Tibial nerve (tissue), 4 donors: ENCODE measurements around the gene DBH. TPM values are rescaled to one million over a fixed set of nuclear protein-coding genes. Genes with fewer than 3 reads are reported as not detected.
"Not testable (repeated sequence)": the region's sequence is repeated elsewhere in the genome, so short reads cannot be mapped to it uniquely, and the experiment has no call there.

Experiments used
- DNase-seq, 2 donors: peaks; one replicate each; pipeline ENCODE4 v3.0.0-alpha.2; 2019; ENCODE audit warnings: low spot score in 2 of 2
- H3K27ac ChIP-seq, 4 donors: fragments of 200-600 bp; sonication (generic) in 3 of 4; one replicate each; pipeline ENCODE4 v1.5.1; 2017 to 2019; ENCODE audit warnings: mild to moderate bottlenecking in 1 of 4
- H3K27me3 ChIP-seq, 2 donors: fragments of 200-600 bp; sonication (generic) in 1 of 2; one replicate each; pipeline versions ENCODE4 v1.5.1 to v1.6.0; 2017 to 2019
- H3K36me3 ChIP-seq, 3 donors: fragments of 200-600 bp; sonication (generic); one replicate each; pipeline ENCODE4 v1.5.1; 2018 to 2019
- H3K4me1 ChIP-seq, 4 donors: fragments of 200-600 bp; sonication (generic) in 3 of 4; one replicate each; pipeline ENCODE4 v1.5.1; 2017 to 2019
- H3K4me3 ChIP-seq, 4 donors: fragments of 200-600 bp; sonication (generic) in 3 of 4; one replicate each; pipeline ENCODE4 v1.5.1; 2017 to 2019; ENCODE audit warnings: mild to moderate bottlenecking in 1 of 4, moderate library complexity in 1 of 4
- H3K9me3 ChIP-seq, 4 donors: fragments of 200-600 bp; sonication (generic) in 3 of 4; one replicate each; pipeline ENCODE4 v1.5.1; 2017 to 2019
- EP300 ChIP-seq, 2 donors: sonication (generic); formaldehyde crosslinking; IDR thresholded peaks; one replicate each; pipeline ENCODE4 v1.6.1; 2017; ENCODE audit warnings: antibody characterized with exemption in 2 of 2, mild to moderate bottlenecking in 1 of 2
- POLR2A ChIP-seq, 2 donors: fragments of 450-650 bp; IDR thresholded peaks; one replicate each; pipeline ENCODE4 v1.6.1; 2017; ENCODE audit warnings: antibody characterized with exemption in 2 of 2, mild to moderate bottlenecking in 2 of 2, moderate library complexity in 2 of 2
- WGBS, 2 donors: methylation state at CpG; one replicate each; pipeline ENCODE4 v1.1.5; 2018; 5-methylcytosine and 5-hydroxymethylcytosine counted together
- total RNA-seq, 4 donors: library from RNA; depleted of rRNA; stranded (reverse); fragments of >200 nt; gene quantifications; one replicate each; pipeline ENCODE4 v1.1.0, GENCODE V29; 2016
- TF ChIP-seq, protein P1 (sequence below), 5 experiments: fragments of 200-600 bp in 3 of 5; fragments of 450-650 bp in 2 of 5; sonication (generic) in 3 of 5; IDR thresholded peaks; one replicate each; pipeline ENCODE4 v1.5.1; 2016 to 2019; ENCODE audit warnings: antibody characterized with exemption in 5 of 5, mild to moderate bottlenecking in 3 of 5, moderate library complexity in 2 of 5

Gene DBH
- total RNA-seq, 4 donors from 2014 or later: under 0.01 to 1.2 (median 0.22) TPM; not detected in 1

- WGBS, 2 donors: 20 to 27% methylated on average over 8 of the region's 8 CpGs
- no peak overlapping the region for H3K27ac ChIP-seq
Measured at GRCh38 chr9:133619791-133620190, 16.4 kb upstream of the DBH start.

DNA sequence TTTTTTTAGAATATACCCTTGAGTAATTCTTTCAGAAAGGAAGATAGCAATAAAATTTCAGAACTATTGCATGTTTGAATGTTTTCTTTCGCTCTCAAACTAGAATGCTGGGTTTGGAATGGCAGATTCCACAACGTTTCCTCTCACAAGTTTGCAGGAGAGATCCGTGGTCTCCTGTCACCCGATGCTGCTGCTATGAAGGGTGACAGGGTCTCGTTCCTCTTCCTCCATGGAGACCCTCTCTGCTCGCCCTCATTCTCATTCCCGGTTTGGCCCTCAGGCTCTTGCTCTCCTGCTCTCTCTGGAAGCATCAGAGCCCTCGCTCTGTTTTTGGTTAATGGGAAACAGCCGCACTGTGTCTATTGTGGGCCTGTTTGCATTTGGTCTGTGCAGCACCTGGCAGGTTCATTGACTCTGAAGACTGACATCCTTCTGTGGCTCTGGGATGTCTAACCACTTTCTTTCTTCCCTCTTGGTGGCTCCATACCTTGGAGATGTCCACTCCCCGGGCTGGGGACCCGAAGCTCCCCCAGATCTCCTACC lies 14.4 kb upstream of the DBH start:
- Histone ChIP-seq H3K27ac (no peak overlapping the region), H3K9me3 (peaks cover 0 to 23% (median 3%) of the 10 kb centered on the region in 4 donors), H3K27me3 (peaks cover 0 to 45% of the 10 kb centered on the region in 2 donors), H3K4me3 (no peak overlapping the region), H3K4me1 (peaks cover 0 to 5% (median 2%) of the 10 kb centered on the region in 4 donors), H3K36me3 (no peaks in the 10 kb centered on the region)
- no peak for DNase-seq
- WGBS, 2 donors: 55 to 60% methylated on average over 11 of the region's 11 CpGs
- TF ChIP-seq EP300 (IDR thresholded peaks at IDR 0.05): no peak
- TF ChIP-seq, protein P1, sequence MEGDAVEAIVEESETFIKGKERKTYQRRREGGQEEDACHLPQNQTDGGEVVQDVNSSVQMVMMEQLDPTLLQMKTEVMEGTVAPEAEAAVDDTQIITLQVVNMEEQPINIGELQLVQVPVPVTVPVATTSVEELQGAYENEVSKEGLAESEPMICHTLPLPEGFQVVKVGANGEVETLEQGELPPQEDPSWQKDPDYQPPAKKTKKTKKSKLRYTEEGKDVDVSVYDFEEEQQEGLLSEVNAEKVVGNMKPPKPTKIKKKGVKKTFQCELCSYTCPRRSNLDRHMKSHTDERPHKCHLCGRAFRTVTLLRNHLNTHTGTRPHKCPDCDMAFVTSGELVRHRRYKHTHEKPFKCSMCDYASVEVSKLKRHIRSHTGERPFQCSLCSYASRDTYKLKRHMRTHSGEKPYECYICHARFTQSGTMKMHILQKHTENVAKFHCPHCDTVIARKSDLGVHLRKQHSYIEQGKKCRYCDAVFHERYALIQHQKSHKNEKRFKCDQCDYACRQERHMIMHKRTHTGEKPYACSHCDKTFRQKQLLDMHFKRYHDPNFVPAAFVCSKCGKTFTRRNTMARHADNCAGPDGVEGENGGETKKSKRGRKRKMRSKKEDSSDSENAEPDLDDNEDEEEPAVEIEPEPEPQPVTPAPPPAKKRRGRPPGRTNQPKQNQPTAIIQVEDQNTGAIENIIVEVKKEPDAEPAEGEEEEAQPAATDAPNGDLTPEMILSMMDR (IDR thresholded peaks at IDR 0.05): no peak
- no peak for TF ChIP-seq POLR2A (IDR thresholded peaks at IDR 0.05)

More at GRCh38 chr9:133619791-133620190, 16.4 kb upstream of the DBH start:
- H3K4me1 ChIP-seq: peaks cover 0 to 5% (median 2%) of the 10 kb centered on the region in 4 donors
- H3K36me3 ChIP-seq: no peaks in the 10 kb centered on the region
- peaks cover 0 to 65% of the 10 kb centered on the region in 2 donors for H3K27me3 ChIP-seq
- TF ChIP-seq POLR2A (IDR thresholded peaks at IDR 0.05): no peak
- no peak for TF ChIP-seq EP300 (IDR thresholded peaks at IDR 0.05)
- TF ChIP-seq, protein P1 (IDR thresholded peaks at IDR 0.05): no peak
- H3K9me3 ChIP-seq: peaks cover 0 to 3% (median 0%) of the 10 kb centered on the region in 4 donors
- H3K4me3 ChIP-seq: no peak overlapping the region
- DNase-seq: no peak

DNA sequence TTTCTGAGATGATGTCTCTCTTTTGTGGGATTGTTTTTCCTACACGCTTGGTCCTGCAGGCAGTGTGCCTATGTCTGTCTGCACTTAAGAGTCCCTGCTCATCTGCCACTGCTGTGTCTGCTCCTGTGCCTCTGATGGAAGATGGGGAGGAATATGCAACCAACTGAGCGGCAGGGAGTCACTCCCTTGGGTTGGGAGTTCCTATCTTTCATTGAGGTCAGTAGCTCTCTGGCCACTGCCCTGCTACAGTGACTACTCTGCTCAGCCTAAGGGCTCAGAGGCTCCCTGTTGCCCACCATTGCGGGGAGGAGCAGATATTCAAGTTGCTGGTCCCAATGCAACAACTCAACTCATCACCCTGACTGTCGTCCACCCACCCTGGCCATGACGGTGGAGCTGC lies 13.6 kb upstream of the DBH start:
- no peak for TF ChIP-seq POLR2A (IDR thresholded peaks at IDR 0.05)
- no peak for TF ChIP-seq EP300 (IDR thresholded peaks at IDR 0.05)
- TF ChIP-seq, protein P1 (IDR thresholded peaks at IDR 0.05): no peak
- 65 to 80% methylated on average over 4 to 5 of the region's 5 CpGs for WGBS, 2 donors
- no peak overlapping the region for H3K4me3 ChIP-seq
- no peaks in the 10 kb centered on the region for H3K36me3 ChIP-seq
- H3K4me1 ChIP-seq: peaks cover 0 to 5% (median 2%) of the 10 kb centered on the region in 4 donors
- H3K27ac ChIP-seq: no peak overlapping the region
- H3K27me3 ChIP-seq: peaks cover 0 to 37% of the 10 kb centered on the region in 2 donors
- no peak for DNase-seq
- peaks cover 0 to 29% (median 3%) of the 10 kb centered on the region in 4 donors for H3K9me3 ChIP-seq

DNA sequence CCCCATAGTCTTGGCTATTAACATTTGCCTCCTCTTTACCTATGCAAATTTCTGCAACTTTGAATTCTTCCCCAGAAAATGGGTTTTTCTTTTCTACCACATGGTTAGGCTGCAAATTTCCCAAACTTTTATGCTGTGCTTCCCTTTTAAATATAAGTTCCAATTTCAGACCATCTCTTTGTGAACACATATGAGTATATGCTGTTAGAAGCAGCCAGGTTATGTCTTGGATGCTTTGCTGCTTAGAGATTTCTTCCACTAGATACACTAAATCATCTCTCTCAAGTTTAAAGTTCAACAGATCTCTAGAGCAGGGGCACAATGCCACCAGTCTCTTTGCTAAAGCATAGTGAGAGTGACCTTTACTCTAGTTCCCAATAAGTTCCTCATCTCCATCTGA lies 10.2 kb upstream of the DBH start:
- Histone ChIP-seq H3K27me3 (peaks cover 0 to 23% of the 10 kb centered on the region in 2 donors), H3K9me3 (peaks cover 0 to 29% (median 3%) of the 10 kb centered on the region in 4 donors)
- not testable (repeated sequence) for DNase-seq, H3K4me1 ChIP-seq, H3K36me3 ChIP-seq, H3K27ac ChIP-seq, H3K4me3 ChIP-seq

- no peak for DNase-seq
- no peaks in the 10 kb centered on the region for H3K4me1 ChIP-seq
- no peaks in the 10 kb centered on the region for H3K36me3 ChIP-seq
- H3K27ac ChIP-seq: no peak overlapping the region
- H3K9me3 ChIP-seq: peaks cover 0 to 29% (median 3%) of the 10 kb centered on the region in 4 donors
- no peak overlapping the region for H3K4me3 ChIP-seq
- peaks cover 0 to 15% of the 10 kb centered on the region in 2 donors for H3K27me3 ChIP-seq
- 75 to 81% methylated on average over 3 of the region's 3 CpGs for WGBS, 2 donors
- TF ChIP-seq, protein P1 (IDR thresholded peaks at IDR 0.05): no peak
- TF ChIP-seq POLR2A (IDR thresholded peaks at IDR 0.05): no peak
- no peak for TF ChIP-seq EP300 (IDR thresholded peaks at IDR 0.05)
Measured at GRCh38 chr9:133627341-133627740, 8.8 kb upstream of the DBH start.
